Fibroblast of skin of right biceps (primary cell): ENCODE measurements around the gene TMEM266.
A peak's percentile ranks its signal among the peaks of the same experiment; 100 is the strongest.

Source experiments
- DNase-seq: peaks from one replicate; pipeline ENCODE4 v3.0.0-alpha.2; 2013

TMEM266 gene

DNA sequence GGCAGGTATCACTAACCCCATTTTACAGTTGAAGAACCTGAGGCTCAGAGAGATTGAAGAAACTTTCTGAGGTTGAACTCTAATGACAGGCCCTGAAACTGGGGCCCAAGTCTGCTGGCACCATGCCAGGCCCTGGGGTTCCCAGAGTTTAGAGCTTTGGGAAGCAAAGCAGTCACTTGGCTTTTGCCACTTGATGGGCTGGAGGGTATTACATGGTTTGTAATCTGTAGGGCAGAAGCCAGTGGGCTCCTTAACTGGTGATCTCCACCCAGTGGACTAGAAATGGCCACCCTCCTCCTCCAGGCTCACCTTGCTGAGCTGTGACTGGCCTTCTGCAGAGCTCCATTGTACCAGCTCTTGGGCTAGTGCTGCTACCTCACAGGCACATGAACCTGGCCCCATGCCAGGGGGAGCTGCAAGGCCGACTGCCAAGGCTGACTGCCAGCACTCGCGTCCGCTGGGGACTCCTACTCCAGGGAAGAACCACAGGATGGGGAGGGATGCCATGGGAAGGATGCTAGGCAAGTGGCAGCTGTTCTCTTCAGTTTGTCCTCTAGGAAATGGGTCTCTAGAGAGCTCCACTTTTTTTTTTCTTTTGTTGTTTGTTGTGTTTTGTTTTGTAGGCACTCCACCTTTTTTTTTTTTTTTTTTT is 146.7 kb downstream of the TMEM266 start:
- peak; percentile 39 for DNase-seq

DNA sequence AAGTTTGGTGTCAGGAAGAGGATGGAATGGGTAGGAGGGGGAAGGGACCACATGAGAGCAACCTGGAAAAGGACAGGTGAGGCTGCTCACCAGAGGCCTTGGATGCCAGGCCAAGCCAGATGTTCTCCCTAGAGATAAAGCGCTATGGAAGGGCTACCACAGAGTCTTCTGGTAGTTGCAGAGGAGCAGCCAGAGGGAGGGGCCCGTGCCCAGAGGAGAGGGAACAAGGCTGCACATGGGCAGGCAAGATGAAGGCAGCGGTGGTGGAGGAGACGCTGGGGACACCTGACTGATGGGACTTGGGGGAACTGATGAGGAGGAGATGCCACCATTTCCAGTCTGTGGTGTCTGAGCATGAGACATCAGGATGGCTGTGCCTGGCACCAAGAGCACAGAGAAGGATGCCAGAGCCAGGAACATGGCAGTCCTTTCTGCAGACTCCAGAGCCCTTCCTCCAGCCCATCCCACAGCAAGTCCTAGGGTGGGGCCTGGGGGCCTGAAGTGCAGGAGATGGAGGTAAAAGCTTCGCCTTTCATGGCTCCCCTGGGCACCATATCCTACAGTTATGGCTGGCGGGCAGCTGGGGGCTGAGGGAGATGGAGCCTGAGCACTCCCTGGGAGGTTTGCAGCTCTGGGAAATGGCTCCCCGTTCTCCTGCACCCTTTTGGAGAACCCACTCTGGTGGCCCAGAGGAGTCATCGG is 148.4 kb downstream of the TMEM266 start:
- DNase-seq = no peak

DNA sequence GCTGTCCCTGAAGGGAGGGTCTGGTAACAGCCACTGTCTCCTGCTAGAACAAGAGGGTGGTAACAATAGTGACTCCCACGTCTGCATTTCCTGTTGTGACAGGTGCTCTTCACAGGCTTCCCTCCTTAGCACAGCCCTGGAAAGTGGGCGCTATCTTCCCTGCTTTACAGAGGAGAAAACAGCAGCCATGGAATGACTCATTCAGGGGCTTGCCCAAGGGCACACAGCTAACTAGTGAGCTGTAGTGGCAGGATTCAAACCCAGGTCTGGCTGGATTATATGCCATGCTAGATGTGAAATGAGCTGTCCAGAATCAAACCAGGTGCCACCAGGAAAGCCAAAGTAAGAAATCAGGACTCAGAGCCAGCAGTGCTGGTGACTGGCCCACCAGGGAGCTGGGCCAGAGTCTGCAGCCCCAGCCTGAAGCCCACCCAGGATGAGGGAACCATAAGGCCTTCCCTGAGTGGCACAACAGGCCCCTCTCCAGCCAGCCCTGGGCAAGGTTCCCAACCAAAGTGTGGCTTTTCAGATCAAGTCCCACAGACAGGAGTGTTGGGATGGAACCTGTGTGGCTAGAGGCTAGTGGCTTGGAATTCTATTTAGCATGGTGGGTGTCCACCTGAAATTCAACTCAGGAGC is 149.1 kb downstream of the TMEM266 start:
- DNase-seq = no peak

DNA sequence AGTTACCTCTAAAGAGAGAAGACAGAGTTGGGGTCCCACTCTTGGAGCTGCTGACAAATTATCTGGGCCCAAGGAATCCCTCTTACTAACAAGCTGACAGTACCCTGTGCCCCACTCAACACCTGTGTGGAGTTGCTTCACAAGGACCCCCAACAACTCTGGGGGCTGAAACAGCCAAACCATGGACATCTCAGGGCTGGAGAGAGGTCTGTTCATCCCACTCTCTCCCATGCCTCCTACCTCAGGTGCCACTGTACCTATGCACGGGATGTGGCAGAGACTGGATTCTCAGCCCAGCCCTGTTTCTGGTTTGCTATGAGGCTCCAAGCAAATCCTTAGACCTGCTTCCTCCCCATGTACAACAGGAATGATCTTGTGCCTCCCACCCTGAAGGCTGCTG is 149.7 kb downstream of the TMEM266 start:
- no peak for DNase-seq

DNA sequence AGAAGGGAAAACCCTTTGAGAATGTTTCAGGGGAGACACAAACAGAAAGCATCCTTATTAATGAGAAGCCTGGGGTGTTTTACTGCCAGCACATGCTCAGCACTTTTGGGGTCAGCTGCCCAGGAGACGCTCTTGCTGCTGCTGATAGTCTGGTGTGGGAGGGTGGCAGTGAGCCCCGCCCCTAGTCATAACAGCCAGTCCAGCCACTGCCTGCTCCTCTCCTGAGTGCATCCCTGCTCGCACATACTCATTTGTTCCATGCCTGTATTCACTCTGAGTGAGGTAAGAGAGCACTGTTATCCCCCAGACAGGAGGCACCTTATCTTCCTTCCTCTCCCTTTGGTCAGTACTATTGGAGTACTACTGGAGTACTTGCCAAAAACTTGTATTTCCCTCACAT is 150.2 kb downstream of the TMEM266 start:
- DNase-seq = no peak

DNA sequence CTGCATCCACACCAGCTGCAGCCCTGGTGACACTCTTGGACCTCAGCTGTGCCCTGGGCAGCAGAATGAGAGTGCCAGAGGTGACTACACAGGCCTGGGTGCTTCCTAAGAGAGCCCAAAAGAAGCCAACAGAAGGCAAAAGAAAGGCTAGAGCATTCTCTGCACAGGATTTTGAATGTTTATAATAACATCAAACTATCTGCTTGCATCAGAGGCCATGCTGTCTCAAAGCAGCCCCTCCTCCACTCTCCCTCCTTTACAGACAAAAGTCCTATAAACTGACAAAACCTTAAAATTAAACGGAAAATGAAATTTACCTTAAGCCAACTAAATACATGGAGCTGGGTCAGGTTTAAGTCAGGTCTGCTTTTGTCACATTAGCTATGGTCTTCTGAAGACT is 155.8 kb downstream of the TMEM266 start:
- no peak for DNase-seq

DNA sequence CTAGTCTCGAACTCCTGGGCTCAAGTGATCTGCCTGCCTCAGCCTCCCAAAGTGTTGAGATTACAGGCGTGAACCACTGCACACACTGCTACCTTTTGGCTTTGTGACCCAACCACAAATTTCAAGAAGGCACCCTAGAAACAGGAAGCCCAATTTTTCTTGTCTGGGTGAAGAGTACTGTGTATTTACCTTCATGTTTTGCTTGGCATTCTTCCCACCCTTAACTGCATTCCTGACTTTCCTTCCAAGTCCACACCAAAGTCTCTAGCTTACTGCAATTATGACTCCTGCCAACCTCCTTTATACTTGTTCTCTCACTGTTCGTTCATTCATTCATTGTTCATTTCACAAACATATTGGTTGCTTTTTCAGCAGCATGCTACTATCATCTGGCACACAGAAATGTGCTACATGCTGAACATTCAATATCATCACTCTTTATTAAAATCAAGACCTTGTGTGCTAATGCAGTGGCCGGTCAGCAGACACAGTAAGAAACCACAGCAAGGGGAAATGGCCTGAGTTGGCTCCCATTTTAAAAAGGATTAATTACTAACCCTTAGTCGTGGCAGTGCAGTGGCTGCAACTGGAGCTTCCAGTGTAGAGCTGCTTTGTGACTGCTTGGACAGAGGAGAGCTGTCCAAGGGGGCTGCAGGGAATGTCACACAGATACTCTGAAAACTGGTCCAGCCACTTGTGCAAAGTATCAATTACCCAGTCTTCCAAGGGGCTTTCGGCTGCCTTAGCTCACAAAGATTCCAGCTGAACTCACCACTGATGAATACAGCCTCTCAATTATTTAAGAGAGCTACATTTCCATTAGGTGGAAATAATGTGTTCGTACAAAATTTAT is 157.5 kb downstream of the TMEM266 start:
- peak; percentile 62 for DNase-seq

DNA sequence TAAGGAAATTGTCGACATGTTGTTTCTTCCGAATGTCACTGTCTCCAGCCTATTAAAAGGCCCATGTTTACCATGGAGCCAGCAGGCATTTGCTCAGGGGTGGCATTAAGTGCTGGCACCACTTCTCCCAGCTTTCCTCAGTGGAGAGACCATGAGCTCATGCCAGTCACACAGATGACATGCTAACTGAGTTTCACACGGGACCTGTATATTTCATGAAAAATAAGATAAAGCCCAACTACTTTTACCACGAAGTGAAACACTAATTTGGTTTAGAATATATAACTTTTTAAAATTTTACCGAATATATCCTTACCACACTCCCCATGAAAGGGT is 158.1 kb downstream of the TMEM266 start:
- DNase-seq = no peak

DNA sequence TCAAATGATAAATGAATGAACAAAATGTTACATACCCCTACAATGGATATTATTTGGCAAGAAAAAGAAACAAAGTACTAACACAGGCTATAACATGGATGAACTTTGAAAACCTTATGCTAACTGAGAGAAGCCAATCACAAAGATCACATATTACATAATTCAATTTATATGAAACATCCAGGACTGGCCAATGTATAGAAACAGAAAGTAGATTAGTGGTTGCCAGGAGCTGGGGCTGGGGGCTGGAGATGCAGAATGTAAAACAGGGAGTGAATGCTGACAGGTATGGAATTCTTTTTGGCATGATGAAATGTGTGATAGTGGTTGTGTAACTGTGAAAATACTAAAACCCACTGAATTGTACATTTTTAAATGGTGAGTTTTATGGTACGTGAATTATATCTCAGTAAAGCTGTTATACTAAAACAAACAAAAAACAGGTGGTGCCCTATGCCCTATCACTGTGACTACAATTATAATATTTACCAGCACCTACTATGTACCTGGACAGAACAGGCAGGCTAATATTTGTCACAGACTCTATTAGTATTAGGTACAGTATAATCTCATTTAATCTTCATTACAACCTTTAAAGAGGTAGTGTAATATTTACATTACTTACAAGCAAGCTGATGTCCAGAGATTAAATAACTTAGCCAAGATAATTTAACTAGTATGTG is 161.4 kb downstream of the TMEM266 start:
- no peak for DNase-seq

DNA sequence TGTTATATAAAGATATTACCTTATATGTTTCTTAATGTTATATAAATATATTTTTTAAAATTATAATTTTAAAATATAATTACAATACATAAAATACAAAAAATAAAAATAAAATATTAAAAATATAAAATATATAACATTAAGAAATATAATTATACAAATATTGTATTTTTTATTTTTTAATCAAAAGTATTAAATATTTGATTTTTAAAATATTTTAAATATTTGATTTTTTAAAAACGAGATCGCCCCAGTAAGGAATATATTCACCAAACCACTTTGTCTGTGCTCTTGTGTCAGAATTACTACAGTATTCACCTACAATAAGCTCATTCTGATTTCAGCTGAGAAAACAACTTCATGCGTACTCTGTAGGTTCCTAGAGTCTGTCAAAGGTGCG is 162.4 kb downstream of the TMEM266 start:
- no peak for DNase-seq

DNA sequence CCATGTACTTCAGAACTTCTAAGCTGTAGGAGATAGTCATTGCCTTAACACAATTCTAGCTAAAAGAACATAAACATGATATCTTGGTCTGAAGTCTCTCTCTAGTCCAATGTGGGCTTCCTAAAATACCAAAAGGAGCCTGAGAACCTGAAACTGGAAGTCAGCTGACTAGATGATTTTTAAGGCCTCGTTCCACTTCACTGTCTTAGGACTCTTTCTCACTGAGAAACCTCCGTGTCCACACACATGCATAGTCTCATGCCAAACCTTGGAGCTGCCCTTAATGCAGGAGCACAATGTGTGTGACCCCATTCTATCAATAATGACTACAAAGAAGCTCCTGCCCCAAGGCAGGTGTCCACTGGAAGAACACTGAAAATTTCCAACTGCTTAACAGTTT is 163.7 kb downstream of the TMEM266 start:
- DNase-seq = no peak

DNA sequence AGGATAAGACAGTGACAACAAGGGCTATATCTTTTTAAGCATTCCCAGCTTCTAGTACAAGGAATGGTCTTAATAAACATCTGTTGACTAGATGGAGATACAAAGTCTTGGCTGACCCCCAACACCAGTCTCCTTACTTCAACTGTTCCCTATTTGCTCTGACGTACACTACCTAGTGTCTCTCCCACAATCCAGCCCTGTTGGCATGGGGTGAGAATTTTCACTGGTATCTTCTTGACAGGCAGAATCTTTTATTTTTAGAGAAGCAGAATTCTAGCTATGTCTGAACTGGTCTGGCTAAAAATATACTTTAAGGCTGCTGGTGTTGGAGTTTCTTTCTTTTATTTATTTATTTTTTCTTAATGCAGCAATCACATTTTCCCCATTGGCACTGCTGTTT is 169.5 kb downstream of the TMEM266 start:
- no peak for DNase-seq

DNA sequence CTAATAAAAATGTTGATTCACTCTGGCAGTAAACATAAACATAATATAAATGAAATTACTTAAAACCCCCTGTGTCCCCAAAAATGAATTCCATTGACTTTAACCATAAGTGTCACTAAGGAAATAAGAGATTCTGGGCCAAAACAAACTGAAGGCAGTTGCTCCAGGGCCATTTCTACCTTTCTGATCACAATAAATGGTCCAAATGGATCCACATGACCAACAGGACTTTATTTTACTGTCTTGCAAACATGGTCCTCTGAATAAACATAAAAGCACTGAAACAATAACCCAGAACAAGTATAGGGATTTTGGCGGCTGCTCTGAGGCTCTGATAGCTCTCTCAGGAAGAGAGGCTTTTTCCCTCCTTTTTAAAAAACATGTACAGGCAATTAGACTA is 174.1 kb downstream of the TMEM266 start:
- DNase-seq = no peak

DNA sequence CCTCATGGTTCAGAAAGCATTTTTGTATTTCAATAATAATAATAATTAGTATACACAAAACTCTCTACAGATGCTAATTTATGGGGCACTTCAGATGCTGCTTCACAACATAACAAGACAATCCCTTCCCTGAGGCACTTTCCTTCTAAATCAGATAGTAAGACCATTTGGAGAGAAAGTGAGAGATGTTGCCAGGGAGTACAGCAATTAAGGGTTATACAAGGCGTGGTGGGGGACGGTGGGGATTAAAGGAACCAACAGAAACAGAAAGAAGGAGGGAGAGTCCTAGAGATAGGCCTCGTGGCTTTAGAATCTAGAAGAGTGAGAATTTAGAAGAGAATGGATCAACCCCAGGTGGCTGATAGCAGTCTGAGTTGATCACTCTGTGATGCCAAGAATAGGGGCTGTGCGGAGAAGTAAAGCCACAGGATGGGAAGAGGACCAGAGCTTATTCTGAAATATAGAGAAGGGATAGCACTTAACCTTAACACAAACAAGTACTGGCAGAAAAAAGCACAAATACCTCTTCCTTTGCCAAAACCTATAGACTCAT is 174.6 kb downstream of the TMEM266 start:
- DNase-seq = no peak

DNA sequence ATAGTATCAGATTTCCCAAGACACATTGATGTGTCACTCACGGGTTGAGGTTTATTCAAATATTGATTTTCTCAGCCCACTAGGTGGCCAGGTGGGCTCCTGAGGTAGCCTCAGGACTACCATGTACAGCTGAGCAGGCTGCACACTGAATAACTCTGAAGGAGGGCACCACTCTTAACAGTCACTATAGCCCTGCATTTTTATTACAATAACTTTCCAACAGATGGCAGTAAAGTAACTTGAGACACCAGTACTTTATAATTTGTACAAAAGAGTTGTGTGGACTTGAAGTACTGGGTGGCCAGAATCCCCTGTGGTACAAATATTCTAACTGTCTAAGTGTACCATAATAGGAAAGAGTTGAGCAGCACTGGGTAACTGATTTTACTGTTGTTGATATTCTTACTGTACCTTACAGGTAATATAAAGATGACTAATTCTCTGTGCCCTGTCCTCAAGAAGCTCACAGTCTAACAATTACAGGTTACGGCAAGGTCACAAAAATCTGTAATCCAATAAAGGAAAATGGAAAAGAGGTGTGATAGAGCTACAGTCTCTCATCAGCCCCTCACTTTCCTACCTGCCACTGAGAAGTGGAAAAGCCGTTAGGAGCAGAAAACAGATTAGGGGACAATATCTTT is 175.5 kb downstream of the TMEM266 start:
- peak; percentile 41 for DNase-seq

DNA sequence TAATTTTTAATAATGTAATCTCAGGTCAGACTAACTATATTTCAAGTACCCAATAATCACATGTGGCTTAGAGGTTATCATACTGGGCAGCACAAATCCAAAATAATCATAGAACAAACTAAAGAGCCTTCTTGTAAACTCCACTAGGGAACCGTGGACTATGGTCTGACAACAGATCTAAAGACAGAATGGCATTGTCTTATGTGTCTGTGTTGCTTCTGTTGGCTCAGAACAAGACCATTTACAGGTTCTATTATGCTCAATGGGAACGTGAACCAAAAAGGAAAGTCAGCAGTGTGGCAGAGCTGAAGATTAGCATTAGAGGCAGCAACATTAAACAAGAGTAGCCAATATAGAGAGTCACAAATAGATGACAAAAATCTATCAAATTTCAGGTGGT is 176.6 kb downstream of the TMEM266 start:
- DNase-seq = no peak

DNA sequence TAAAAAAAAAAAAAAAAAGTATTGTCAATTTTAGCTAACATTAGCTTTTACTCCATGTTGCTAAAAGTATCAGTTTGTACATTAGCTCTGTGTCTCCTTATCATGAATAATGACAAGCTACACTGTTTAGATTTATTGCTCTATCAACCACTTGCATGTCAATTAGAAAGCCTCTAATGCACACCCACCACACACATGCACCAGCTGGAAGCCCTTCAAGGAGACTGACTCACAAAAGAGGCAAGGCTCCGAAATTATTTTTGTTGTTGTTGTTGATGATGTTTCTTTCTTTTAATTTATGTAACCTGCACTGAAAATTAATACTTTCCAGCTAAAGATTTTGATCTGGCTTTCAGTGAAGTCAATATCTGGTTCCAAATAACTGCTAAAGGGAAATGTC is 180.0 kb downstream of the TMEM266 start:
- DNase-seq = no peak

DNA sequence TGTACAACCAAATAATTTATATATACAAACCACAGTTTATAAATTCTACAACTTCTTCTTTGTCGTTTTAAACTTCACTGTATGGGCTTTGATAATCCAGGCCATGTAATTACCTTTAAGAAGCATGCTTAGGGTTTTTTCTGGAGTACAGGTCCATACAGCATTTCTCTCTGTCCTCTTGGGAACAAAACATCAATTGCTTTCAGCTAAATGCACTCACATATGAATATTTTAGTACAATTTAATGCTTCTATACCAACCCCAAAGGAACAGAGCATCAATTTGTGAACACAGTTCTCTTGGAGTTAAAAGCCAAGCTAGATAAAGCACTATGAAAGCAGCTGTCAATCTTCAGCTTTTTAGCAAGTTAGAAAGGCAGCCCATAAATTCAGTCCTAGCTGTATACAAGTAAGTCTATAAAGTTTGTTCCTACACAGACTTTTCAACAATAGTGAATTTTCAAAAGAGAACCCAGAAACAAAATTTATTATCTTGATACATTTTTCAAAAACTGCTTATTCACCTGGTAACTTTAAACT is 185.4 kb downstream of the TMEM266 start:
- no peak for DNase-seq

DNA sequence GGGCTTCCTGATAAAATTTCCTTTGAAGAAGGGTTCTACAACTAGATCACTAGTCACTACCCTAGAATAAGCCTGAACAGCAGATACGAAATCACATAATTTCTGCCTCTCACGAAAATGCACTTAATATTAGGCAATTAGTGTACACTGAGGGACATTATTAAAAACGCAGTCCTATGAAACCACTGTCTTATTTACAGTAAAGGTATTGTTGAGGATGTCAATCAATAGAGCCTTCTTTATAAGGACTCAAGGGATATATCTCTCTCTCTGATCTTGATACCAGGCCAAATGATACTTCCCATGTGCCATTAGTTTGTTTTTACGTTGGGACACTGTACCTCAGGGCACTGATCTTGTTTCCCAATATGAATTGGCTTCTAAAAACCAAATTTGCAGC is 191.9 kb downstream of the TMEM266 start:
- no peak for DNase-seq

DNA sequence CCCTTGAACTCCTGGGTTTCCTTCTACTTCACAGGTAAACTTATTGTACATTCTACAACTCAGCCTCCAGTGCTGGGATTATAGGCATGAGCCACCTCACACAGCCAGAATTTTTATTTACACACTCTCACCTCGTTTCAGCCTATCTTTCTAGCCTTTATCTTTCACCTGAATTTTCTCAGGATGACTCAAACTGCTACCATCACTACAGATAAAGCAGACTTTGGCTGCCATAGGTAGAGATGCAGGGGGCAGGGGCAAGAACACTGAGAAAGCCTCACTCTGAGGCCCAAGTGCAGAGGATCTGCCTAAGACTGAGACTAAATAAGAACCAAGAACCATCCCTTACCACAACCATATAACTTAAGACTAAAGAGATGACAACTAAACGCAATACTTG is 192.5 kb downstream of the TMEM266 start:
- DNase-seq = no peak

DNA sequence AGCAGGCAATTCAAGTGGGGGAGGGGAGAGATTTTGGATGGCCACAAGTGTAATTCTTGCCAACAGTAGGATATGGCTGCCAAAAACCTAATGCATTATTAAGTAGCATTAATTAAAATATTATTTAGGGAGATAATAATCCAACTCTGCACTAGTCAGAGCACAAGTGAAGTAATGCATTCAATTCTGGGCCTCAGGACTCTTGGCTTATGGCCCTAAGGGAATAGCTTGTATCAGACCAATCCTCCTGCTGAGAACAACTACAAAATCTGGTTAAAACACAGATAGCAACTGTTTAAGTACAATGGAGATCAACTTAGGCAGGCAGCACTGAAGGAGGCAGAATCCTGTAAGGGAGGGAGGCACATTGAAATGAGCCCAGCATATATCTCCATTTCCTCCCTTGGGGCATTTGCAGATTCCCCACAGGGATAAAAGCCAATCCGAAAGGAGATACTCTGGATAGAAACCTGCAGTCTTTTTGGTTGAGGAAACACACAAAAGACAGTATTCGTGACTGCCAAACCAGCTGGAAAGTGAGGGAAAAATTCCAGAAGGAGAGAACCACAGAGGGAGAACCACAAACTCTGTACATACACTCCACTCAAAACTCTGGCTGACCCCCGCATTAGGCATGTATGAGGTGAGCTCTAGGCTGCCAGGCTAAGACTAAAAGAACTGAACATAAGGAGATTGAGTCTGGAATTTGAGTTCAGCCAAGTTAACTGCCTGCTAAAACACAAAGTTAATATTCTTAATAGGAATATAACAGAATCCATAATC is 194.1 kb downstream of the TMEM266 start:
- DNase-seq = peak; percentile 3
